GM21825 (cell line): ENCODE results near the gene AQP3.
"Not testable (repeated sequence)": the region's sequence is repeated elsewhere in the genome, so short reads cannot be mapped to it uniquely, and the experiment has no call there.

Experiments
- ATAC-seq: cut with Tn5 transposase; IDR thresholded peaks from one replicate; pipeline ENCODE4 v1.9.1; 2021; ENCODE audit warnings: mild to moderate bottlenecking, moderate library complexity; ENCODE audit not compliant: unreplicated experiment

Gene AQP3

DNA sequence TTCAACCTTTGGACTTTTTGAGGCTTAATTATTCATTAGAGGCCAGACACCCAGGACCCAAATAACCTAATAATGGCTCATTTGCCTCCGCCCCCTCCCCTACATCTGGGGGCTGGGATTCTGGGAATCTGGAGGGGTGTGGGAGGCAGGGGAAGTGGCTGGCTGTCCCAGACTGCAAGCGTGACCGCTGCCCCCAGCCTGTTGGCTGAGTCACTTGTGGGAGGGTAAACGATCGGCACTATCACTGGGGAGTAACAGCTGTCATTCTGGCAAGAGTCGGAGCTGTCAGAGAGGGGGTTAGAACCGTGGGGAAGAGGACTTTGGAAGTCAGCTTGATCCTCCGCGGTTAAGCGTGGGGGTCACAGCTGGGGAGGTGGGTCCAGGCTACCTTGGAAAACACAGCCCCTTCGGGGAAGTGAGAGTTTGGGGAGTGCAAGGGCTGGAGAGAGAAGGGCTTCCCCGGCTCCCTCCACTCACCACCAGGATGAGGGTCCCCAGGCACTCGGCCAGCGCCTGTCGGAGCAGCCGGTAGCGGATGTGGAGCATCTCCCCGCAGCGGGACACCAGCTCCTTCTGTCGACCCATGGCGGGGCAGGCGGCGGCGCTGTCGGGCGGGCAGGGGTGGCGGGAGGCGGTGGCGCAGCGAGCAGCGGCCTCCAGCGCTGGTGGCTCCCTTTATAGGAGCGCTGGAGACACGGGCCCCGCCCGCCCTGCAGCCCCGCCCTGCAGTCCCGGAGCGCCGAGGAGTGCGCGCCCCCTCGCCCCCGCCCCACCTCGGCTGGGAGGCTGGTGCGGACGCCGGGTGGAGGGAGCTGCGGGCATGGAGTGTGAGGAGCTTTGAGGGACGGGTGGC, at the start of gene AQP3:
TSS of gene AQP3 (minus strand) at position 648 of the 853 bp plus-strand sequence. CDS start at position 585, 63 bp downstream.
- peak; percentile 39 for ATAC-seq

DNA sequence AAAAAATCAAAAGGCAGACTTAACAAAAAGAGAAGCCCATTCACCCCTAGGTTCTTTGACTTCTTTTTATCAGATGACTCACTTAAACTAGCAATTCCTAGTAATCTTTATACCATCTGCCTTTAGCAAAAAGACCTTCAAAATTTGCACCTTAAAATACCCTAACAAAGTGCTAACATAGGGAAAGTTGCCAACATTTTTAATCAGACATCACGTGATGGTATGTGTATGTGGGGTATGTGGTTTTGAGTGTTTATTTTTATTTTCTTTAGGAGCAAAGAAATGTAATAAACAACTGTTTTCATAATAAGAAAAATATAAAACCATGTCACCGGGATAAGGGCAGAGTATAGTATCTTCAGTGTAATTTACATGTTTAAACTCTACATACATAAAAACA, 46.4 kb upstream of the AQP3 start:
- ATAC-seq, result not testable (repeated sequence)

DNA sequence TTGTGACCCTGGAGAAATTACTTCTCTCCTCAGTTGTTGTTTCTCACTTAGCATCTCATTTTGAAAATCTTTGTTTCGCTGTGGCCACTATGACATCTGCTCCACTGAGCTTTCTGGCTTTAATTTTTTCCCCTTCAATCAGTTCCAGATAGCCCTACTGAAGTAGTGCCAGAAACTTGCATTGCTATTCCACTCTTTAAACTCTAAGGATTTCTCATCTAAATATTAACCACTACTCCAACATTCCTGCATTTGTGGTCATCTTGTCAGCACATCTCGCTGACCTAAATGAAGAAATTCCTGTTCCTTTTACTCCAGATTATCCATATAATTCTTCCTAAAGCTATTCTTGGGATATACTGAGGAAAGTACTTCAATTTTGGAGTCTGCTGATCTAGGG, 41.7 kb upstream of the AQP3 start:
- no peak for ATAC-seq

DNA sequence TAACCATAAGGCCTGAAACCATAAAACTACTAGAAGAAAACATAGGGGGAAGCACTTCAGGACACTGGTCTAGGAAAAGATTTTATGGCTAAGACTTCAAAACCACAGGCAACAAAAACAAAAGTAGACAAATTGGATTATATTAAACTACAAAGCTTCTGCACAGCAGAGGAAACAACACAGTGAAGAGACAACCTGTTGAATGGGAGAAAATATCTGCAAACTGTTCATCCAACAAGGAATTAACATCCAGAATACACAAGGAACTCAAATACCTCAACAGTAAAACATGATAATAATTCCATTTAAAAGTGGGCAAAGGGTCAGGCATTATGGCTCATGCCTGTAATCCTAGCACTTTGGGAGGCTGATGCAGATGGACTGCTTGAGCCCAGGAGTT, 37.9 kb upstream of the AQP3 start:
- not testable (repeated sequence) for ATAC-seq

DNA sequence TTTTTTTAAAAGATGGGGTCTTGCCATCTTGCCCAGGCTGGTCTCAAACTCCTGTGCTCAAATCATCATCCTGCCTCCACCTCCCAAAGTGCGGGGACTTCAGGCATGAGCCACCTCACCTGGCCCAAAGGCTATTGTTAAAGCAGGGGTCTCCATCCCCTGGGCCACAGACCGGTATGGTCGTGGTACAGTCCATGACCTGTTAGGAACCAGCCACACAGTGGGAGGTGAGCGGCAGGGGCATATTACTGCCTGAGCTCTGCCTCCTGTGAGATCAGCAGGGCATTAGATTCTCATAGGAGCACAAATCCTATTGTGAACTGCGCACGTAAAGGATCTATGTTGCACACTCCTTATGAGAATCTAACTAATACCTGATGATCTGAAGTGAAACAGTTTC, 33.6 kb upstream of the AQP3 start:
- ATAC-seq, result no peak

DNA sequence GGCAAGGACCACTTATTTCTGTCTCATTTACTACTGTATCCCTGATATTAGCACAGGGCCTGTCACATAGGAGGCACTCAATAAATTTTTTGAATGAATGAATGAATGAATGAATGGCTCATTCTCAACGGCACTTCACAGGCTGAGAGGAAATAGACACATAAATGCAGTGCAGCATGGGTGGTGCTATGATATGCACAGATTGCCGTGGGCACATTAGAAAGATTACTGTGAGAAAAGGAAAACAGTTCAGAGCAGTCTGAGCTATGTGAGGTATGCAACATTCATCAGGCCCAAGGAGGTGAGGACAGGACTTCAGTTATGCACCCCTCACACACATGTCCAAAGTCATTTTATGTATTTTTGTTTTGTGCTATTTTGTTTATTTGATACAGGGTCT, 32.7 kb upstream of the AQP3 start:
- ATAC-seq, result no peak

DNA sequence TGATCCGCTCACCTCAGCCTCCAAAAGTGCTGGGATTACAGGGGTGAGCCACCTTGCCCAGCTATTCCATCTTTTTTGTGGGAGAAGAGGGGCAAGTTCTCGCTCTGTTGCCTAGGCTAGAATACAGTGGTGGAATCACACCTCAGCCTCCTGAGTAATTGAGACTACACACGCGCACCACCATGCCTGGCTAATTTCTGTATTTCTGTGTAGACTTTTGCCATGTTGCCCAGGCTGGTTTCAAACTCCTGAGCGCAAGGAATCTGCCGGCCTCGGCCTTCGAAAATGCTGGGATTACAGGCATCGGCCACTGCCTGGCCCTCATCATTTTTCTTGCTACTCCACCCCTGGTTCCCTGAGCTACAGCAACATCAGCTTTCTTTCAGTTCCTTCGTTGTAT, 29.1 kb upstream of the AQP3 start:
- no peak for ATAC-seq

DNA sequence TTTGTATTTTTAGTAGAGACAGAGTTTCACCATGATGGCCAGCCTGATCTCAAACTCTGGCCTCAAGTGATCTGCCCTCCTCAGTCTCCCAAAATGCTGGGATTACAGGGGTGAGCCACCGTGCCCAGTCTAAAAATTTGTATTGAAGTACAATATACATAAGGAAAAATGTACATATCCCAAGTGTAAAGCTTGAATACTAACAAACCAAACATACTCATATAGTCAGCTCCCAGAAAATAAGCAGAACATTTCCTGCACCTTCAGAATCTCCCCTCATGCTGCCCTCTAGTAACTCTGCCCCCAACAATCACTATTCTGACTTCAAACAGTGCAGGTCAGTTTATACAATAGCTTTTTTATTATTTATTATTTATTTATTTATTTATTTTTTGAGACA, 28.0 kb upstream of the AQP3 start:
- ATAC-seq, result no peak

DNA sequence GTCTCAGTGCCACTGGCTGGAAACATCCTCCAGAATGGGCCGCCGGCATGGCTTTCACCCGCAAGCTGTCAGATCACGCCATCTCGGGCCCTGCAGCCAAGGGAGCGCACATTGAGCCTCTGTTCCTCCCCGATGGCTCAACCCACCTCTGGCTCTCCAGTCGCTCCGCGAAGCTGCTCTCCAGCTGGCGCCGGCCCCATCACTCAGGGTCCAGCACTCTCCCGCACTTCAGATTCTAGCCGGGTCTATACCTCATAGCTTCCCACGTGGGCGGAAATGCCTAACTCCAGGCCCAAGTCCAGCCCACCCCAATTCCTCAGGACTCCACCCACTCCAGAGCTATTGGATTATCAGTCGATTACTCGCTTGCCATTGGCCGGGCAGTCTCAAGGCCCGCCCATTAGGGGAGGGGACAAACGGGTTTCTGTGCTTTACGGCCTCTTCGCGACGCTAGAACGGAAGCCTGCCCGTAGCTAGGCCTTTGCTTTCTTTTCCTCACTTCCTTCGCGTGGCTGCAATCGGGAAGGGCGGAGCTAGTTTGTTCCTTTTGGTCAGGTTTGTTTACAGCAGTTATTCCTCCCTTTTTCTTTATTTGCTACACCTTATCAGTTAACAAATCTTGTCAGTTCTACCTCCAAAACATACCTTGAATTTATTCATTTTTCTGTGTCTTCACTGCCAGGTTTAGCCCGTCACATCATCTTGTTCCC, 26.4 kb upstream of the AQP3 start, which contains the start of gene NOL6:
TSS of gene NOL6 (minus strand) at position 282 of the 710 bp plus-strand sequence. CDS start at position 200, 82 bp downstream.
- peak; percentile 98 for ATAC-seq

DNA sequence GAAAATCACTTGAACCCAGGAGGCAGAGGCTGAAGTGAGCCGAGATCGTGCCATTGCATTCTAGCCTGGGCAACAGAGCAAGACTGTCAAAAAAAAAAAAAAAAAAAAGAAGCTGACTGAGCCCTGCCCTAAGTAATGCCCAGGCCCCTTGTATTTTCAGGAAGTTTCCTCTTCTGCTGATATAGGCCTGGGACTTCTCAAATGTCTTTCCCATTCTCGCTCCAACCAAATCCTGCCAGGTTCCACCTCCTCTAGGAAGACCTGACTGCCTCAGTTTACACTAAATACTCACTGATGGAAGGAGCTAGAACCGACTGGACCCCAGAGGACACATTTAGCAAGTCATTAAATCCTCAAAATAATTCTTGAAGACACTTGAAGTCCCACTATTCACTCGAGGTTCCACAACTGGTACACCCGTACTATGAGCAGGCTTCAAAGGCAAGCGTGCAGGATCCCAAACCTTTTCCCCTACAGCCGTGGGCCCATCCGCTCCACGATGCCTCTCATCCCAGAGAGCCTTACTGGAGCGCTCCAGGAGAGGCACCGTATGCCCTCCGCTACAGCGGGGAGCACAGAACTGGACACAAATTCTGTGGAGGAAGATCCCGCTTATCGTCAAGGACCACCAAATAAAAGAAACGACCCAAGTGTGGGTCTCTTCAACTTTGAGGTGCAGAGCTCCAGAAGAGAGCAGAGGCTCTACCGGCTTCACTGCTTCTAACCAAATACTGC, 25.7 kb upstream of the AQP3 start:
- ATAC-seq, result no peak

DNA sequence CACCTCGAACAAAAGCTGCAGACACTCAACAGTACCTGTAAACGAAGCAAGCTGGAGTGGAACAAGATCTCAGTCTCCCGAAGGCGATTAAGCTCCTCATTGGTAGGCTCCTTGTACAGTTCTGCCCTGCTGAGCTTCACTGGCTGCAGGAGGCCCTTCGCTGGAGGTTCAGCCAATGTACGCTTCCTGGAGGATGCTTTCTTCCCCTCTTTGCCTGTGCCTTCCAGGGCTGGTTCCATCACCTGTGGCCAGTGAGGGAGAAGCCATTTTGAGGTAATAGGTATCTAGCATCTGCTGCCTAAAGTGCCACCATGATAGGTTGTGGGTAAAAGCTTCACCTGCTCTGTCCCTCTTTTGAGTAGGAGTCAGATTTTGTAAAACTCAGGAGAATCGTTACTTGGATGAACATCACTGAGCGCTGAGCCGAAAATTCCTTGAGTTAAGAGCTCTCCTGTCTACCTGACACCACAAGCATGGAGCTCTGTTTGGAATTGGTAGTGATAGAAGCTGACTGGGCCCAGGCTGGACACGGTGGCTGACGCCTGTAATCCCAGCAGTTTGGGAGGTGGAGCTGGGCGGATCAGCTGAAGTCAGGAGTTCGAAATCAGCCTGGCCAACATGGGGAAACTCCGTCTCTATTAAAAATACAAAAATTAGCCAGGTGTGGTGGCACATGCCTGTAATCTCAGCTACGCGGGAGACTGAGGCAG, 24.9 kb upstream of the AQP3 start:
- ATAC-seq, result no peak

DNA sequence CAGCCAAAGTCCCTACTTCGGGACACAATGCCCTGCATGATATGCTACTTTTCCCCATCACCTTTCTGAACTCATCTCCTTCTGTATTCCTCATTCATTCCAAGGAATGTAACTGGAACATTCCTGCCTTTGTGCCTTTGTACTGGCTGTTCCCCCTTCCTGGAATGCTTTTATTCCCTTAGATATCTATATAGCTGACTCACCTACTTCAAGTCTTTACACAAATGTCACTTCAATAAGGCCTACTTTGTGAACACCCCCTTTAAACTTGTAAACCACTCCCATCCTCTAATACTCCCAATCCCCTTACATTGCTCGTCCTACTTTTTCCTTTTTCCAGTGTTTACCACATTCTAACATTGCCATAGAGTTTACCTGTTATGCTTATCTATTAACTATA, 24.0 kb upstream of the AQP3 start:
- no peak for ATAC-seq

DNA sequence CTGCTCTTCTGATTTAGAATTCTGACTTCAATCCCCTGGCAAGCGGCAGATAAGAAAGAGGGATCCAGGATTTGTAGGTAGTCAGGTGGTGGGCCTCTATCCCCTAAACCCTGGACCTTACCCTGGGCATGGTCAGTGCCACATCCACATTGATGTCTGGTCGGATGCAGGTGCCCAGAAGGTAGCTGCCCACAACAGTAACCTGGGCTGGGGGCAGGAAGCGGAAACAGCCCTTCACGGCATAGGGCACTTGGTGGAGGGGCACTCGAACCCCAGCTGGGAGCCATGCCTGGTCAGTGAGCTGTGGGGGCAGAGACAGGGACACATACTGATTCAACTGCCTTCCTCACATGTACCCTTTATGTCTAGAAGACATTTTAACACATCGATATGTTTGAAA, 22.5 kb upstream of the AQP3 start:
- ATAC-seq, result no peak

DNA sequence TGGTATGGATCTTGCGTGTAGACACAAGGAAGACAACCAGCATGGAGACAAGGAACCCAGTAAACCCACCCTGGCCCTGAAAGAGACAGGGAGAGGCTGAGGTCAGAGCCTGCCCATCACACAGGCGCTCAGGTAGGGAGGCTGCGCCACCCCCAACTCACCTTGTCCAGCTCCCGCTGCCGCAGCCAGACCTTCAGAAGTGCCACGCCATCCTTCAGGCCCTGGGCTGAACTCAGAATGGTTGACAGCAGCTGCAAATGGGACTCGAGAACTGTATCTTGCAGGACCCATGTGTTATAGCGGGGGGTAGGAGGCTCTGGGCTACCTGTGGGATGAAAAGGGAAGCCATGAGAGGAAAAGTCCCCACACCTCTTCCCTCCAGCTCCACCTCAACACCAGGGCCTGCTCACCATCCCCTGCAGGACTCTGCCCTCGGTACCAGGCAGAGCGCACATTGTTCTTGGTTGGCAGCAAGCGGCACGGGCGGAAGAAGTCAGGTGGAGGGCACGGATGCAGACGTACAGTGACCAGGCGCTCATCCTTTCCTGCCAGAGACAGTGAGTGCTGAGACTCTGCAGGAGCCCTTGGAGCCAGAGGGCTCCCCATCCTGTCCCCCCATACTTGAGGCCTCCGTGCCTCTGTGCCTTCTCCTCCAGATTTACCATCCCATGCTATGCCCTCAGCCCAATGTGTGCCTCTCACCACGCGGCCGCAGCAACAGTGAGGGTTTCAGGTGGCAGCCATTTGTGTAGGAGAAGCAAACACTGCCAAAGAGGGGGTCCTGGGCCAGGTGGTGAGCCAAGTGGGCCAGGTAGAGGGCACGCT, 21.6 kb upstream of the AQP3 start:
- no peak for ATAC-seq

DNA sequence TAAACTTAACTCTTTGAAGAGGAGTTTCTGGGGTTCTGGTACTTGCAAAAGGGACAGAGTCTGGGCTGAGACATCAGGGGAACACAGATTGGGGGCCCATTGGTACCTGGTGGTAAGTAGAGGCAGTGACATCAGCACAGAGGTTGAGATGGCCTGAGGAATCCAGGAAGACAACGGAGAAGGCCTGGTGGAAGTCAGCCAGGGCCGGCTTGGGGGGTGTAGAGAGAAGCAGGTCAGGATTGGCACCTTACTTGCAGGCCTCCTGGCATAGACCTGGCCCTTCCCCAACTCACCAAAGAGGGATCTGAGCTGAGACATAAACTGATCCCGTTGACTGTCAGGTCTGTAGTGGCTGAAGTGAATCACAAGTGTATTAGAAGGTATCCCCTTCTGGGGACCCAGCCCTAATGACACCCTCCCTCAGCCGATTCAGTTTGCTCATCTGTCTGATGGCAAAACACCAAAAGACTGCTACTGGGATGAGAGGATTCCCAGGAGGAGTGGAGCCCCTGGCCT, 20.9 kb upstream of the AQP3 start:
- no peak for ATAC-seq

DNA sequence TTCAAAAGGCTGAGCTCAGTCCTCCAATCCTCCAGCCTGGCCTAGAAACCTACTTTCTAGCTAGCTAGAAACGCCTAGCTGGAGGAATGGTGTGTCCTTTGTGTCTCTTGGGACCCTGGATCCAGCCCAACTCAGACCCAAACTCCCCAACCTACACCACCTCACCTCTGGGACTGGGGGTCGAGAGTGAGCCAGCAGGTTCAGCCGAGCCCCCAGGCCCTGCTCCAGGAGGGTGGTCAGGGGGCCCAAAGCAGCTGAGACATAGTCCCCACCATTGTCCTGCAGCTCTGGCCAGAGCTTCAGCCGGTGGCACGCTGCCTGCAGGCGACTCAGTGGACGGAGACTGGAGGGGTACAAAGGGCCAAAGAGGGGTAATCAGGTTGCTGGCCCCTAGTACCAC, 20.1 kb upstream of the AQP3 start:
- ATAC-seq, result no peak

DNA sequence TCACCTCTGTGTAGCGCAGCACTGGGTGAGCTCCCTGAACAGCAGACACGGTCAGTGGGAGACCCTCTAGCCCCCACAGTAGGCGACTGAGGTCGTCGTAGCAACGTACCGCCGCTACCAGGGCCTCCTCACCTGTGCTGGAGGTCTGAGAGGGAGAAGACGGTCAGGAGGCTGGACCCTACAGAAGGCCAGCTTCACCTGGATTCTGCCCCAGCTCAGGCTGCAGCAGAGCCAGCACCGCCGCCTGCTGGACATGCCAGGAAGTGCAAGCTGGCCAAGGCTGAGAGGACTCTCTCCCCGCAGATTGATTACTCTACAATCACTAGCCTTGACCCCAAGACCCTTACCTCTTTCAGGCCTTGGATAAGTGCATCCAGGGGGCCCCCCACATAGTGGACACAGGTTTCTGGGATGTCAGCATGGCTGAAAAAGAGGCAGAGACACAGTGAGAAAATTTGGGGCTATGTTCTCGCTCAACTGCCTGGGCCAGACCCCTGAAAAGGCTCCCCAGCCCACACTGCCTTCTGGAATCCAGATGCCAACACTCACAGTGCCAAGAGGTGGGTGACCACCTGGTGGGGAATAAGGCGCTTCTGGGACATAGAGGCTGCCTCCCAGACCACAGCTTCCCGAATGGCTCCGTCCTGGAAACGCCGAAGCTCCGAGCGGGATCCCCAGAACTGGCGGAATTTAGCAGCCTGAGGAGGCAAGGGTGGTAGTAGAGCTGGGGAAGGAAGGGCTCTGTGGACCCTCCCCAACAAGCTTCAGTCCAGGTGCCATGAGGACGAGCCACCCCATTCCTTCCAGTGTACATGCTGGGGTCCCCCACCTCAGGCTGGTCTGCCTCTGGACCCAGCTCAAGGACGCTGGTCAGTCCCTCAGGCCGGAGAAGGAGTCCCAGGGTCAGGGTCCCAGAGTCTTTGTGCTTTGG, 19.4 kb upstream of the AQP3 start:
- ATAC-seq, result no peak
